HG03159 (cell line): ENCODE measurements around the gene CCSER1.
"Not testable (repeated sequence)": the region's sequence is repeated elsewhere in the genome, so short reads cannot be mapped to it uniquely, and the experiment has no call there.

Experiments used
- ATAC-seq: cut with Tn5 transposase; IDR thresholded peaks from one replicate; pipeline ENCODE4 v1.9.1; 2021; ENCODE audit warnings: mild to moderate bottlenecking, moderate library complexity; ENCODE audit not compliant: unreplicated experiment

CCSER1 gene

DNA sequence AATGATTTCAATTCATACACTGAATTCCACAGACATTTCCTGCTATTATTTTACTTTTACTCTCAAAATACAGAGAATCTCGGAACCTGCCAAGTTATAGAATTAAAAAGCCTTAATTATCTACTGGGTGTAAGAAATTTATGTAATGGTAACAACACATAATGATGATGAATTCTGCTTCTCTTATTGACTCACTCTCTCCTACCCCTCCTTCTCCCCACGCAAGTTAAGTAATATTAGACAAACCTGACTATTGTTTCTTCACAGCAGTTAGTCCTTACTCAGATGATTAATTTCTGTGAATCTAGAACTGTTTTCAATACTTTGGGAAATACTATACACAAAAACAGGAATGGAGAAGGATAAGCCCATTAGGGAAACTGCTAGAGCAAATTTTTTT, 762.0 kb downstream of the CCSER1 start:
- ATAC-seq, result no peak

DNA sequence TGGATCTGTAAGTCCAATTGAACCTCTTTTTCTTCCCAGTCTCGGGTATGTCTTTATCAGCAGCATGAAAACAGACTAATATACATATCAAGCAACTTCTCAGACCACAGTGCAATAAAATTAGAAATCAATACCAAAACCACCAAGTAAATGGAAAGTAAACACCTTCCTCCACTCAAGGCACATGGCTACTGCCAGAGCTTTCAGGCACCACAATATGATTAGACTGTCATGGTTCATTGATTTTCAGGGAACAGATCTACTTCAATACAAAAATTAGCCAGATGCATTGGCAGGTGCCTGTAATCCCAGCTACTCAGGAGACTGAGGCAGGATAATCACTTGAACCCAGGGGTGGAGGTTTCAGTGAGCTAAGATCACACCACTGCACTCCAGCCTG, 776.2 kb downstream of the CCSER1 start:
- ATAC-seq, result not testable (repeated sequence)

DNA sequence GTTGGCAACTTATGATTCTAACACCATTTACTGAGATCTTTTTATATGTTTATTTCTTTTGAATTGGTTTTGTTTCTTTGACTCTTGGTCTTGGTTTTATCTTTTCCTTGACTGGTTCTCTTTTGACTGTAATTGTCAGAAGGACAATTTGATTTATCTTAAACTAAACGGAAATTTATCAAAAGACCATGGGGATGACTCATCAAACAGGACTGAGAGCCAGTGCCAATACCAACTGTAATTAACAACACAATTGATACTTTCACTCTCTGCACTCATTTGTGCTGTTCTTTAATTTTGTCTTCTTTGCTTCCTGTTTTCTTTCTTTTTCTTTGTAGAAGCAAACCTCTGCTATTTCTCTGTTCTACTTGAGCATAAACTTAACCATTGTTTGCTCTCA, 776.8 kb downstream of the CCSER1 start:
- no peak for ATAC-seq

DNA sequence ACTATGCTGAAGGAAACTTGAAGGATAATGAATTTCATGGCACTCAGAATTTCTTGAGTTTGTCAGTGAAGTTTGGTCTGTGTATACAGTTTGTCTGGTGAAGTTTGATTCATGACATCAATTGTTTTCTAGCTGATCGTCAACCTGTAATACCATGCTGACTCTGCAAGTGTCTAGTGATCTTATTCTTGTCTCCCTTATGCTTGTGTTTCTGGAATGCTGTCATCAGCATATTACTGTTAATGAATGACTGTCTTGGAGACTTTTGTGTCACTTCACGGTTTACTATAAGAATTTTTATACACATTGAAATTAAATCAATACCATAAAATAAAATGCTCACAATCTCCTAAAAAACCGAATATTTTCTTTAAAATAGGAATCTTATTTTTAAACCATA, 779.0 kb downstream of the CCSER1 start:
- no peak for ATAC-seq

DNA sequence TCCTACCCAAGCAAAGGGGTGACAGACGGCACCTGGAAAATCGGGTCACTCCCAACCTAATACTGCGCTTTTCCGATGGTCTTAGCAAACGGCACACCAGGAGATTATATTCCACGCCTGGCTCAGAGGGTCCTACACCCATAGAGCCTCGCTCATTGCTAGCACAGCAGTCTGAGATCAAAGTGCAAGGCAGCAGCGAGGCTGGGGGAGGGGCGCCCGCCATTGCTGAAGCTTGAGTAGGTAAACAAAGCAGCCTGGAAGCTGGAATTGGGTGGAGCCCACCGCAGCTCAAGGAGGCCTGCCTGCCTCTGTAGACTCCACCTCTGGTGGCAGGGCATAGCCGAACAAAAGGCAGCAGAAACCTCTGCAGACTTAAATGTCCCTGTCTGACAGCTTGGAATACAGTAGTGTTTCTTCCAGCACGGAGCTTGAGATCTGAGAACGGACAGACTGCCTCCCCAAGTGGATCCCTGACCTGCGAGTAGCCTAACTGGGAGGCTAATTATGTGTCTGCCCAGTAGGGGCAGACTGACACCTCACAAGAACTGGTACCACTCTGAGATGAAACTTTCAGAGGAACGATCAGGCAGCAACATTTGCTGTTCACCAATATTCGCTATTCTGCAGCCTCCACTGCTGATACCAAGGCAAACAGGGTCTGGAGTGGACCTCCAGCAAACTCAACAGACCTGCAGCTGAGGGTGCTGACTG, 784.7 kb downstream of the CCSER1 start:
- ATAC-seq, result not testable (repeated sequence)

DNA sequence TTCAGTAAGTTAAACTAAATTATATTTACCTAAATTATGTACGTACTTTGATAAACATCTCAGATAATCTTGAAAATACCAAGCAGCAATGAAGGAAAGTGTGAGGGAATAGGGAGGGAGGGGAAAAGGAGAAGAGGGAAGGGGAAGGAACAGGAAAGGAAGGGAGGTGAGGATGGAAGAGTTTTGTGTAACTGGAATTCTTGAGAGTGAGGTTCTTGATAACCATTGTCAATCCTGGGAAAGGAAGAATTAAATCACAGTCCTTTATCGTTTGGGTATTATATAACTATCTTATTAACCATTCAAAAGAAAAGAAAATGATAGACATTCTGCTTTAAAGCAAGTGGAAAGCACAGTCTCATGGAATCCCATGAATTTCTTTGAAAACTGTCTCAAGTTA, 795.0 kb downstream of the CCSER1 start:
- no peak for ATAC-seq

DNA sequence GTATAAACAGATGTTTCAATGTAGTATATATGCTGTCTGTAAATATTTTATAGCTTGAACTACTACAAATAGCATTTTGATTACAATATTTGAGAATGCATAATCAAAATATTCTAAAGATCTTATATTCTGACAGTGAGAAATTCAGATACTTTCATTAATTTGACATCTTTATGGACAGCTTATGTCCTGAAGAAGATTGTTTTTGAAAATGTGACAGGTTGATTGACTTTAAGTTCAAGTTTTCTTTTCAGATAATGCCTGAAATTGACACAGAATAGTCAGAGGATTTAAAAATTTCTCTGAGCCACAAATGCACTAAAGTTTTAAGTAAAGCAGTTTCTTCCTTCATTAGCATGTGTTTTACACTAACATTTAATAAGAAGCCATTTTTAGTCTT, 799.8 kb downstream of the CCSER1 start:
- no peak for ATAC-seq

DNA sequence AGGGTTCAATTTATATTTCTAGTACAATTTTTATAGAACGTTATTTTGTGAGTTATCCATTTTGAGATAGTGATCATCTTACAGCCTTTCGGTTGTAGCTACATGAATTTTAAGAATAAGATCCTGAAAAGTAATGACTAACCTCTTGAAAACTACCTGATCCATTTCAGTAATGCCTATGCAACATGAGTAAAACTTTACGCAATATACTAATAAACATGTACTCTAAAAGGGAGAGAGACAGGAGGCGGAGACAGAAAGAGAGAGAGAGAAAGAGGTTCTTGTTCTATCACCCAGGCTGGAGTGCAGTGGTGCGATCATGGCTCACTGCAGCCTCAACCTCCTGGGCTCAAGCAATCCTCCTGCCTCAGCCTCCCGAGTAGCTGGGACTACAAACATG, 816.1 kb downstream of the CCSER1 start:
- no peak for ATAC-seq

DNA sequence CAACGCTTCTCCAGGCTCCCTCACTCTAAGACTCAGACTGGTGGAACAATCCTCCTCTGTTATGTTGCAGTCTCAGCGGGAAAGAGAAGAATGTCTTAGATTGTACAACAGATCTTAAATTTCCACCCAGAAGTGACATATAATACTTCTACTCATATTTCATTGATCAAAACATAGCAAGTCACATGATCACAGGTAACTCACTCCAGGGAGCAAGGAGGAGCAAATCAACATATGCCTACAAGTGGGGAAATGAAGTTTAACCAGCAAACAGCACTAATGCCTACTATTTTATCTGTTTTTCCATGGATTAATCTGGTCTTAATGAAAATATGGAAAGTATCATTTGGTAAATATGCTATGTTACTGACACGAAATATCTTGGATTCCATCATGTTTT, 819.8 kb downstream of the CCSER1 start:
- no peak for ATAC-seq

DNA sequence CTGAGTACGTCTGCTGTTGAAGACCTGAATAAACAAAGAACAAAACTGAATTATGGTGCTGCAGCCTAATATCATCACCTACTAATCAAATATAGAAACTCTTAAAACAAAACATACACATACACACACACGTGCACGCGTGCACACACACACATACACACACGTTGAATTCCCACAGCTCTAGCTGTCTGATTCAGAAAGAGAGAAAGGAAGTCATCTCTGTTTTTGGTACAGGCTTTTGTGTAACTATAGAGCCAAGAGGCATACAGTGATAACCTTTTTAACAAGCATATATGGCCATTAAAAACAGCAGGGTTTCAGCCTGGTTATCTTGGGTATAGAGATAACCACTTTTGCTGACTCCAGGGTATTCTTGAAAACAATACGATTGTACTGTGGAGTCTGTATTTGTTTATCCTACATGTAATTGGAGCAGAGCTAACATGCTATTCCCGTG, 823.2 kb downstream of the CCSER1 start:
- no peak for ATAC-seq

DNA sequence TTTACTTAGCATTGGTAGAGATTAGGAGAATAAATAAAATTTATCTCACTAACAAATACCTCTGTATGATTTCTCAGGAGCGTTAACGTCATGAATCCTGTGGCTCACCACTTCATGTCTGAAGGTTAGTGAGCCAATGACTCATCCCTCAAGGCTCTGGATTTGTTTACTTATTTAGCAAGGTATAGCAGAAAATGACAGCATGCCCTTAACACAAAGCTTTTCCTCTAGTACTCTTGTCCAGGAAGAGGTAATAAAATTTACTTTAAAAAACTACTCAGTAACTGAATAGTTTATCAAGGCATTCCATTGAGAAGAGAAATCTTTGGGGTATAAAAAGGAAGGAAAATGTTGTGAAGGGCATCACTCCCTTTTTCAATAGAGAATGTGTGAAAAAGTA, 823.8 kb downstream of the CCSER1 start:
- no peak for ATAC-seq

DNA sequence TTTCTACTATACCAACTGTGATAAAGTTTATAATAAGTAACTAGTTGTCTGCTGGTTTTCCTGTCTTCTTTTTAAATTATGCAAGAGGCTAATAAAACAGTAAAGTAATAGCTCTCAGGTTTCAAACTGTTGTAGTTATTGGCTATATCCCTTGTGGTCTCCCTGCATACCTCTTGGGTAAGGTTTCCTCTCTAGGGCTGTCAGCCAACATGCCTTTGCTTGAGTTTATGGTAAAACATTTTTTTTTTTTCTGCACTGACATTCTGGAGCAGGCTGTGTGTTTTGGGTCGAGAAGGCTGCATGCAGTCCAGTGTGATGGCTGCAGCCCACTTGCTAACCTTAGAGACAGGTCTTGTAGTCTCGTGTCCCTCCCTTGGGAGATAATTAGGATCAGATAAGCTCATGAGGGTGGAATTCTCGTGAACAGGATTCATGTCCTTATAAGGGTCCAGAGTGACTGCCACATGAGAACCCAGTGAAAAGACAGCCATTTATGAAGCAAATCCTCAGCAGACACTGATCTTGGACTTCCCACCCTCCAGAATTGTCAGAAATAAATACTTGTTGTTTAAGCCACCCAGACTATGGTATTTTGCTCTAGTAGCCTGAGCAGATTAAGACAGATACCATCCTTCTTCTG, 831.2 kb downstream of the CCSER1 start:
- no peak for ATAC-seq

DNA sequence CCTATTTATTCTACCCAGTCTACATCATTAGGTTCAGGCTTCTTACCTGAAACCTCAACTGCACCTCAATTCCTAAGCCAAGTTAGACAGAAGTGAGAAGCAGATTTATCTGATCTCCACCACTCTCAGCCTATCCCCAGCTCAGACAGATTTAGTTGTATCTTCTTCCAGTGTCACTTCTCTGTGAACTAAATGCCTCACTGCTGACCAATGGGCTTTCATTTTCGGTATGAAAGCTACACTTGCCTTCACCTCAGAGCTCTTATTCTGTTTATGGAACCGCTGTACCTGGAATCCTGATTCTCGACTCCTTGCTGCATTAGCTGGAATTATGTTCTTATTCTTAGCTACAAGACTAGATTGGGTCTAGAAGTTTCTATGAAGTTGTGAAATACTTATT, 833.2 kb downstream of the CCSER1 start:
- no peak for ATAC-seq

DNA sequence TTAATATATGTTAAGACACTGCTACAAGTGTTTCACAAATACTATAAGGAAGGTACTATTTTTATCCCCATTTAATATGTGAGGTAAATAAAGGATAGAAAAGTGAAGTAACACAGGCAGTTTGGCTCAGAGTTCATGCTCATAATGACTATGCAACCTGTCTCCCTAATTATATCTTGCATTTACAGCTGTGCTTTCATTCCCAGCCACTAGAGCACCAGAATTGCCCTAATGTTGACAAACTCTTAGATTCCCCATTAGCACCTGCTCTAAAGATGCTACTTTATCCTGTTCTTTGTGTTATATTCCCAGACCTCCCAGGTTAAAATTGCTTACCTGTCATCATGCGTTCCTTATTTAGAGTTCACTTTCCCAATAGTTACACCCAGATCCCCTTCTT, 833.6 kb downstream of the CCSER1 start:
- ATAC-seq, result no peak

DNA sequence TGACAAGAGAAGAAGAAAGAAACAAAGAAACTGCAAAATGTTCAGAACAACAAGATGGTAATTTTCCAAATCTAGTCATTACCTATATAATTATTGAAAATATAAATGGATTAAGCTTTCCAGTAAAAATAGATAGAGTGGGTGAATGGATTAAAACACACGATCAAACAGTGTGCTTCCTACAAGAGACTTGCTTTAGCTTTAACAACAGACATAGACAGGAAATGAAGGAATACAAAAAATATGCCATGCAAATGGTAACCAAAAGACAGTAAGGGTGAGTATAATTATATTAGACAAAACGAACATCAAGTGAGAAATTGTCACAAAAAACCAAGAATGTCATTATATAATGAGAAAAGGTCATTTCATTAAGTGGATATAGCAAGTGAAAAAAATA, 842.8 kb downstream of the CCSER1 start:
- ATAC-seq, result no peak

DNA sequence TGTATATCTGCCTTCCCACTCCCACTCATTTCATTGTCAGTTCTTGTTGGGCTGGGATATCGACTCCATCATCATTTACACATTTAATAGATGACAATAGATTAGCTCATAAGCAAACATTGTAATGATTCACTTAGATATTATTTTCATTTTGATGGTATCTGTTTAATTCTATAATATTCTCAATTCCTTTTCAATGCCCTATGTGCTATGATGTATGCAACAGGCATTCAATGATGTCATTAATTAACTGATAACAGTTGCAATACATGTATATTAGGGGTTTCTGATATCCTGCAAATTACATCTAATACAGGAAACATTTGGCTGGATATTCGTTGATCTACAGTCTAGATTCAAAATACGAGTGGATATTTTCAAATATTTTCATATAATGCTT, 850.5 kb downstream of the CCSER1 start:
- ATAC-seq, result no peak

DNA sequence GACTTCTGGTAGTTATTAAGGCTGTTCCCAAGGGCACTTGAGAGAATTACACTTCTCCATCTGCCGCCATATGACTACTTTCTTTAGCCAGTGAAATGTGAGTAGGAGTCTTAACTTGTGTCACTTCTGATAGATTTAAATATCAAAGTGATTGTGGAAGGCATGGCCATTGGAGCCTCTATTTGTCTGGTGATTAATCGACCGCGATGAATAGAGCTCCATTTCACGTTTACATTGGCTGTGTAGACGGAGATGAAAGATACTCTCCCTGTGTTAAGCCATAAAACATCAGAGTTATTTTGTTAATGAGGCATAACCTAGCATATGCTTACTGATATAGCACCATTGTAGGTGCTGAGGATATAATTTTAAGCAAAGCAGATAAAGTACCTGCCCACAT, 852.4 kb downstream of the CCSER1 start:
- ATAC-seq, result no peak

DNA sequence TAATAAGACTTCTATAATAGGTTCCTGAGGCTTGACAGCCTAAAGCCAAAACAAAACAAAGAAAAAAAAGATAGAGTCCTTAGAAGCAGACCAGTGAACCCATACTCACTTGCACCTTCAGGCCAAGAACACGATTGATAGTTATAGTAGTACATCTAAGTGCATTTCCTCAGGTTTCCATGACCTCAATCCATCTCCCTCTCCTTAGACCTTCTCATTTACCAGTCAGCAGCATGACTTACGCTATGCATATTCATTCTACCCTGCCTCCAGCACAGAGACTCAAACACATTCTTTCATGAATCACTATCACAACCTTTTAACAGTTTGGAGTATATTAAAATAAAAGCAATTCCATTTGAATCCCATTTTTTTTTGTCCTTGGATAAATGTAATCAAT, 855.6 kb downstream of the CCSER1 start:
- no peak for ATAC-seq

DNA sequence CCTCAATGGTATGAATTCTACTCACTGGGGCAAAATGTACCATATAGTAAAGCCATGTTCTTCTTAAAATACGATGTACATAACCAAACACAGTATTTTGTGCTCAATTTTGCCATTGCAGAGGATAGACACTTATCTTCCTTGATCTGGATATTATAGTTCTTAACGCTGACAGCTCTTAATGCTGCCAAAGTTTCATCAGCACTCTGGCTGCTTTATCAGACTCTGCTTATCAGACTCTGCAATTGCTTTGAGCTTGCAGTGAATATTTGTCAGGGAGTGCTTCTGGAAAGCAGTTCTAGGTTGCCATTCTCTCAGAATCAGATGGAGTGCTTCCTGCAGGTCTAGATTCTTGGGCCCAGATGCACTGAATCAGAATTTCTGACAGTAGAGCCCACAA, 863.1 kb downstream of the CCSER1 start:
- ATAC-seq, result no peak

DNA sequence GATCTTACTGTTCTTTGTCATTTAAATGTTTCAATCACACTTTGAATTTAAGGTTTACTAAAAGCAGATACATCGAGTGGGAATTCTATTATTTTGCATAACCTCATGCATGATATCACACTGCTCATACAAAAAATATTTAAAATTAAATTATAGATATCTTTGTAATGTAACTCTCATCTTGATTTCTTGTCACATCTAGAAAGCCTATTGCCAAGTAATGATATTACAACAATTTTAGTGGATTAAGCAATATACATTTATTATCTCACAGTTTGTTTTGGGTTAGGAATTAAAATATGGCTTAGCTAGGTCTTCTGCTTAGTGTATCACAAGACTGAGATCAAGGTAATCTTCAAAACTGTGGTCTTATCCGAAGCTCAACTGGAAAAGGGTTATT, 865.0 kb downstream of the CCSER1 start:
- ATAC-seq, result no peak

DNA sequence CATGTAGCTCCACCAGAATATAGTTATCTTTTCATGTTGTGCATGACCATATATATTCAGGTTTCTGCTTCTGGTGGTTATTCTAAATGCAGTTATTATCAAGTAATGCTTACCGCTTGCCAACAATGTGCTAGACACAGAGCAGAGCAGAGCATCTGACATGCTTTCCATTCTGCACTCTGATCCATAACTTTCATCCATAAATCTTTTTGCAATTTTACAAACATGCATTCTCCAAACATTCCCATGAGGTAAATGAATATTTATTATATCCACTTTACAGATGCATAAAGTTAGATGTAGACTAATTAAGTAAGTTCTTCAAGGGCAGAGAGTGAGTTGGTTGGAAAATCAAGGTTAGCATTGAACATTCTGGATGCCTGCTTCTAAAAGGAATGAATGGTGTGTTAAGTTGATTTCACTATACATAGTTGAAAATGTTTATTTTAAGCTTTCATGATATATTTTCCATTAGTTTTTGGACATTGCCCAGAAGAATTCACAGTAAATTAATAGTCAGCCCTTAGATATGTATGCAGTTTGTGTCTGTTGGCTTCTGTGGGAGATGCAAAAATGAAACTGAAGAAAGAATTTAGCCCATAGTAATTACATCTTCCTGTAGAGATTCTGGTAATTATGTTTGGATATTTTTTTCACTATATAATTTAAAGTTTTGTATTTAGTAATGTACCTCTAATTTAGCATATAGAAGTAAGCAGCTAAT, 867.8 kb downstream of the CCSER1 start:
- no peak for ATAC-seq

DNA sequence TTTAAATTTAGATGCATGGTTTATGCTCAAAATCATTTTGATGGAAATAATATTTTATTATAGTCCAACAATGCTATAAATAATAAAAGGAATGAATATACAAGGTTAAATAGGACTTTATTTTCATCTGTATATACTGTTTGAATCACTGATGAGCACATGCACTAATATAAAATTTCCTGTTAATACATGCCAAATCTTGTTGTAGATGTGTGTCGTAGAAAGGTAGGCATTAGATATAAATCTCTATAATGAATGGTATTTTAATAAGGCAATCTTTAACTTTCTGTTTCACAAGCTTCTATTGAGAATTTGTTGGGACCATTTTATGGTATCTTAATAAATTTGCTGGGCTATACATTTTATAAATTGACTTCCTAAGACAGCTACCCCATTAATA, 868.8 kb downstream of the CCSER1 start:
- no peak for ATAC-seq
